Camera-type eye (tissue), 1 donor: ENCODE measurements around the gene MAP7. TPM values are rescaled to one million over a fixed set of nuclear protein-coding genes. Genes with fewer than 3 reads are reported as not detected.

ENCODE experiments used
- total RNA-seq: library from RNA; depleted of rRNA; stranded (reverse); fragments of >200 nt; gene quantifications from one replicate; pipeline ENCODE4 v1.2.3, GENCODE V29; 2014

Gene MAP7
- total RNA-seq: 40.2 TPM

GRCh38 chr6:136550330-136551071 is at the start of gene MAP7:
Gene MAP7, minus strand, starts transcription at chr6:136550422. Its CDS starts 14 bp downstream, at chr6:136550408.

Other genes starting within 250 kb of the MAP7 start
- gene MAP3K5, start 242.1 kb upstream of the MAP7 start, total RNA-seq: 12.9 TPM